CD4-positive, alpha-beta memory T cell (primary cell): Measurements from ENCODE around the gene TBX4. TPM values are rescaled to one million over a fixed set of nuclear protein-coding genes. Genes with fewer than 3 reads are reported as not detected.

Experiments
- CTCF ChIA-PET: fragments of 350-600 bp; sonication (Branson Sonifier 250); formaldehyde crosslinking; loops from one replicate; lab custom pipeline; 2021; ENCODE audit warnings: inconsistent platforms; ENCODE audit not compliant: partially characterized antibody; lab: Charles Lee
- POLR2A ChIA-PET: fragments of 350-600 bp; sonication (Branson Sonifier 250); formaldehyde crosslinking; loops from one replicate; lab custom pipeline; 2021; ENCODE audit not compliant: partially characterized antibody; lab: Charles Lee
- DNase-seq, 5 donors: peaks; one replicate each; pipeline versions ENCODE4 v3.0.0 to v3.0.0-alpha.2; 2020 to 2022; ENCODE audit warnings: mixed read lengths in 1 of 5
- H3K27ac ChIP-seq: one replicate; pipeline ENCODE4 v1.7.0; 2013; ENCODE audit warnings: low read depth, low read length
- H3K27me3 ChIP-seq: 2 replicates; pipeline ENCODE4 v1.7.0; 2013; ENCODE audit warnings: mild to moderate bottlenecking, low read length, moderate library complexity; ENCODE audit not compliant: insufficient read depth
- H3K36me3 ChIP-seq: 2 replicates; pipeline ENCODE4 v1.7.0; 2013; ENCODE audit warnings: mild to moderate bottlenecking, low read length, moderate library complexity; ENCODE audit not compliant: insufficient read depth
- H3K4me1 ChIP-seq: 2 replicates; pipeline ENCODE4 v1.7.0; 2013; ENCODE audit warnings: mild to moderate bottlenecking, low read length, moderate library complexity; ENCODE audit not compliant: insufficient read depth
- H3K4me3 ChIP-seq, 2 donors: one replicate each; pipeline ENCODE4 v1.7.0; 2013; ENCODE audit warnings: low read length in 2 of 2, mild to moderate bottlenecking in 1 of 2
- H3K9me3 ChIP-seq, 2 donors: one replicate each; pipeline ENCODE4 v1.7.0; 2013; ENCODE audit warnings: low read length in 2 of 2, control low read depth in 1 of 2; ENCODE audit not compliant: control insufficient read depth in 1 of 2
- H3K27ac Mint-ChIP-seq, 7 donors: one replicate each; pipeline ENCODE4 v1.8.0; 2020 to 2021; ENCODE audit warnings: mixed read lengths in 7 of 7, mild to moderate bottlenecking in 6 of 7, inconsistent platforms in 3 of 7, moderate library complexity in 3 of 7
- H3K27me3 Mint-ChIP-seq, 2 donors: one replicate each; pipeline ENCODE4 v1.8.0; 2020 to 2021; ENCODE audit warnings: mixed read lengths in 2 of 2
- H3K36me3 Mint-ChIP-seq, 2 donors: one replicate each; pipeline ENCODE4 v1.8.0; 2020 to 2021; ENCODE audit warnings: mixed read lengths in 2 of 2, inconsistent platforms in 1 of 2, mild to moderate bottlenecking in 1 of 2
- H3K4me1 Mint-ChIP-seq, 4 donors: one replicate each; pipeline ENCODE4 v1.8.0; 2020 to 2021; ENCODE audit warnings: mixed read lengths in 4 of 4, mild to moderate bottlenecking in 1 of 4
- H3K4me3 Mint-ChIP-seq, 8 donors: one replicate each; pipeline ENCODE4 v1.8.0; 2020 to 2021; ENCODE audit warnings: mixed read lengths in 8 of 8, mild to moderate bottlenecking in 7 of 8, moderate library complexity in 6 of 8, inconsistent platforms in 3 of 8
- H3K9me3 Mint-ChIP-seq, 8 donors: one replicate each; pipeline ENCODE4 v1.8.0; 2020 to 2021; ENCODE audit warnings: mixed read lengths in 8 of 8, mild to moderate bottlenecking in 5 of 8, inconsistent platforms in 3 of 8, moderate library complexity in 1 of 8
- intact Hi-C: fragments of 100-400 bp; cut with micrococcal nuclease; formaldehyde crosslinking; loops from one replicate; pipeline ENCODE4 v1.15.1; 2023
- polyA plus RNA-seq, 2 donors: library from polyadenylated mRNA; unstranded; fragments of 300-500 nt; fragmentation: Illumina TruSeq; gene quantifications; one replicate each; pipeline ENCODE4 v1.2.3, GENCODE V29; 2021
- total RNA-seq, 2 experiments: library from RNA; stranded (reverse); gene quantifications; one replicate each; pipeline ENCODE4 v1.2.3, GENCODE V29; 2021

Gene TBX4
- total and polyA plus RNA-seq, 4 experiments from 2014 or later: not detected

DNA sequence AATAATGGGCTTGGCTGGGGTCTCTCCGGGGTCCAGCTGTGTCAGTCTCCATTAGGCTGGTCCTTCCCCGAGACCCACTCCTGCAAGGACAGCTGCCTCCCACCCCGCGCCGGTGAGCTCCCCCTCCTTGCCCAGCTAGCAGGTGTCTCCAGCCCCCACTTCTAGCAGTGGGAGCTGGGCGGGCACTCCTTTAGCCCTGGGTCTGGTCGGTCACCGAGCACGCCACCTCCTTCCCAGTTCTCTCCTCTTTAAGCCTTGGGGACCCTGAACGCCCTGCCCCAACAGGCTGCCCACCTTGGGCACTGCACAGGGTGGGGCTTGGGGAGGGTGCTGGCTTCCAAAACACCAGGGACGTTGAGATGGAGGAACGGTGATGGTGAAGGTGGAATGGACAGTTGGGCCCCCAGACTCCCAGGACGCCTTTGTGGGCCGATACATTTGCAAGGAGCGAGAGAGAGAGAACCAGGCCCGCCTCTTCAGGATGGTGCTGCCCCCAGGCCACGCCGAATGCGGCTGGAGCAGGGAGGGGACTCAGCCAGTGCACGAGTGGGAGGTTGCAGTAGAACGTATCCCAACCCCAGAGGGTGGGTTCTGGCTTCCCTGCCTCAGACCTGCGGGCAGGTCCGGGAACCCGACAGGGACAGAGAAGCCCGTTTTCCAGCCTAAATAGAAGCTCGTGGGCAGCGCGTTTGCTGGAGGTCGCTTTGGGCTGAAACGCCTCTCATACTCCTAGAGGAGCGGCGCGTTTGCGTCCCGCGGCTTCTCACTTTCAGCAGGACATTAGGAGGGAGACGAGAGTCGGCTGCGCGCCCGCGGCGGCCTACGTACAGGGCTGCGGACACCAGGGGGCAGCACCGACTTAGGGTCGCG is 41.8 kb upstream of the TBX4 start:
- CTCF ChIA-PET: interaction anchor here (0.7 to 3.7 kb wide), 5 partner anchors 9 to 690 kb away, joined by 3 to 13 read pairs (median 3); no protein-coding TSS in a partner anchor
- Histone ChIP-seq H3K4me1 (peaks cover 20% of the 10 kb centered on the region), H3K4me3 (peak overlapping the region; percentile 6 to 80), H3K9me3 (no peaks in the 10 kb centered on the region), H3K27ac (no peak overlapping the region), H3K27me3 (peaks cover 44% of the 10 kb centered on the region), H3K36me3 (no peaks in the 10 kb centered on the region)
- intact Hi-C loops: loop anchor here (1.0 to 5.0 kb wide), 3 partner anchors 7 to 688 kb away; no protein-coding TSS in a partner anchor
- Mint-ChIP-seq H3K4me3 (peak overlapping the region; percentile 71 to 88 (median 81)), H3K27me3 (peaks cover 35% of the 10 kb centered on the region in 2 donors), H3K27ac (peak overlapping the region in 2 of 7 donors; percentile 29 to 46), H3K9me3 (no peaks in the 10 kb centered on the region), H3K4me1 (peaks cover 10 to 40% (median 17%) of the 10 kb centered on the region in 4 donors), H3K36me3 (no peaks in the 10 kb centered on the region)
- POLR2A ChIA-PET: no interaction called here
- DNase-seq: peak; percentile 64 to 72 (median 68)

DNA sequence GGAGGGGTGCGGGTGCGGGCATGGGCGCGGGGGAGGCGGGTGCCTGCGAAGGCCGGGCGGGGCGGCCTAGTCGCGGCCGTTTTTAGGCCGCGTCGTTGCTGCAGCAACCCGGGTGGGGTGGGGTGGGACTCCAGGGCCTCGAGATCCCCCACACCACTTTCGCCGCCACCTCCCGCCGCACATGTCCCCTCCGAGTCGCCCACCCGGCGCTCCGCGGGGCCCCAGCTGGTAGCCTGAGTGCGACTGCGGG is 41.3 kb upstream of the TBX4 start:
- Histone ChIP-seq H3K4me3 (peak overlapping the region in 1 of 2 donors; percentile 80), H3K36me3 (no peaks in the 10 kb centered on the region), H3K4me1 (peaks cover 20% of the 10 kb centered on the region), H3K9me3 (no peaks in the 10 kb centered on the region), H3K27me3 (peaks cover 39% of the 10 kb centered on the region), H3K27ac (no peak overlapping the region)
- peak overlapping the region; percentile 62 to 88 (median 81) for H3K4me3 Mint-ChIP-seq
- DNase-seq: no peak
- intact Hi-C loops: loop anchor here (1.0 to 5.0 kb wide), 3 partner anchors 8 to 689 kb away; no protein-coding TSS in a partner anchor
- no peaks in the 10 kb centered on the region for H3K9me3 Mint-ChIP-seq
- ChIA-PET CTCF (interaction anchor here (0.7 to 3.7 kb wide), 4 partner anchors 9 to 690 kb away, joined by 3 to 13 read pairs (median 6); no protein-coding TSS in a partner anchor), POLR2A (no interaction called here)
- H3K4me1 Mint-ChIP-seq: peaks cover 10 to 39% (median 17%) of the 10 kb centered on the region in 4 donors
- peaks cover 34 to 35% of the 10 kb centered on the region in 2 donors for H3K27me3 Mint-ChIP-seq
- no peaks in the 10 kb centered on the region for H3K36me3 Mint-ChIP-seq
- H3K27ac Mint-ChIP-seq: peak overlapping the region in 1 of 7 donors; percentile 46

DNA sequence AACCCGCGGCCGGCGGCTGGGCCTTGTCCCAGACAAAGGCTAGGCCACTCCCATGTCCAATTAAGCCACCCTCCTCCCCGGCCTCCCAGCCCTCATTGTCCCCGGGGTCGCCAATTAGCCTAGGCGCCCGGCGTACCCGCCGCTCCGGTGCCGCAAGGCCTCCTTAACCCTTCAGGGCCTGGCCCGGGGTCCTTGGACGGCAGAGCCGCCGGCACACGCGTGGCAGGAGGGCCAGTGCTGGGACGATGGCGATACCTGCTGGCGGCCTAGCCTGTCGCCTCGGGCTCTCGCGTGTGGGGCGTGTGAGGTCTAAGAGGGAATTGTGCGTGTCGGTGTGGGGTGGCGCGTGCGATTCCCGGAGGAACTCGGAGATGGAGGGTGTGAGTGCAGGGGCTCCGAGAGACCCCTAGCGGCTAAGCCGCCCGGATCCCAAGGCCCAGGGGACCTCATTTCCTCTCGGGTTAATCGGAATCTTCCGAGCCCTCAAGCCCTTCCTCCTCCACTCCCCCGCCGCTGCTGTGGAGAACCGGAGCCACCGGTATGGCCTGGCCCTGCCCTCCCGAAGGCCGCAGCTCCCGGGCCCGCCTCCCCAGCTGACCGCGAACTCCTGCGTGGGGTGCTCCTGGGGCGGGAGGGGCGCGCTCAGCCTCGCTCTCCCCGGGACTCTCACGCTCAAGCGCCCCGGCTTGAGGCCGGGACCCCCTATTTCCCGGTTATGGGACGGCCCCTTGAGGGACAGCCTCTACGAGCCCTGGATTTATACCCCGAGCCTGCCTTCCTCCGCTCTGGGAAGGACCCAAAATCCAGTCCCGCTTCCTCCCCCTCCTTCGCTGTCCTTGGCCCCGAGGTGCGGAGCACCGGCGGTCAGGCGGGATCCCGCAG is 40.7 kb upstream of the TBX4 start:
- Histone ChIP-seq H3K27me3 (peaks cover 33% of the 10 kb centered on the region), H3K9me3 (no peaks in the 10 kb centered on the region), H3K27ac (no peak overlapping the region), H3K4me1 (peaks cover 20% of the 10 kb centered on the region), H3K36me3 (no peaks in the 10 kb centered on the region), H3K4me3 (peak overlapping the region; percentile 47 to 80)
- POLR2A ChIA-PET: interaction anchor here (0.7 to 1.7 kb wide), 3 partner anchors 8 to 691 kb away, joined by 3 to 4 read pairs (median 3); no protein-coding TSS in a partner anchor
- H3K9me3 Mint-ChIP-seq: no peaks in the 10 kb centered on the region
- CTCF ChIA-PET: interaction anchor here (0.7 to 3.7 kb wide), 19 partner anchors 8 to 691 kb away, joined by 3 to 13 read pairs (median 4); no protein-coding TSS in a partner anchor
- H3K27me3 Mint-ChIP-seq: peaks cover 29% of the 10 kb centered on the region in 2 donors
- no peak for DNase-seq
- H3K4me3 Mint-ChIP-seq: peak overlapping the region; percentile 59 to 81 (median 77)
- intact Hi-C loops: loop anchor here (1.0 to 5.0 kb wide), 6 partner anchors 8 to 689 kb away; partner anchors contain the start of gene BRIP1
- no peaks in the 10 kb centered on the region for H3K36me3 Mint-ChIP-seq
- peaks cover 10 to 33% (median 17%) of the 10 kb centered on the region in 4 donors for H3K4me1 Mint-ChIP-seq
- H3K27ac Mint-ChIP-seq: no peak overlapping the region

DNA sequence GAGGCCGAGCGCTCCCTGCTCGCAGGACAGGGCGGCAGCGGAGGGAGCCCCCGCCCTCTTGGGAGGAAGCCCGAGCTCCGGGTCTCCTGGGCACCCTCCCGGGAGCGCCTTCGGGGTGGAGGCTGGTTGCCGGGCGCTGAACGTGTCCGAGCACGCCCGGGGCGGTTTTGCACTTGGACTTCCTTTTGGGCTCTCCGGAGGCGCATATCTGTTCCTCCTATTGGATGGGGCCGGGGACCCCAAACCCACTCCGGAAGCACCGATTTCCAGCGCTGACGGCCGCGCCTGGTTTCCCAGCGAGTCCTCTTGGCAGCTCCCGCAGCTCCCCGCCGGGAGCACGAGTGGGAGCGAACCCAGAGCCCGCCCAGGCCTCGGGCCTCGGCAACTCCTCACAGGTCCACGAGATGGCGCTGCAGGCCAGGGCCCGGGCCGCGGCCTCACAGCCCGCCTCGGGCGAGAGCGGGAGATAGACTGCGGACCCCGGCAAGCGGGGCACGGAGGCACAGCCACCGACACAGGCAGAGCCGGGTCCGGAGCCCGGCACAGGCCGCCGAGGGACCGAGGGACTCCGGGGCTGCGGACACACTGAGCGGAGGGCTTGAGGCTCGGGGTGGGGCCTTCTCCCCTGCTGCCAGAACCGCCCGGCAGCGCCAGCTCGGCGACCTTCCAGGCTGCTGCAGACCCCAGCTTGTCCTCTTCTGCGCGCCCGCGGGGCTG is 39.9 kb upstream of the TBX4 start:
- Histone ChIP-seq H3K27ac (peak overlapping the region; percentile 24), H3K4me1 (peaks cover 23% of the 10 kb centered on the region), H3K4me3 (peak overlapping the region; percentile 47 to 80), H3K36me3 (no peaks in the 10 kb centered on the region), H3K9me3 (no peaks in the 10 kb centered on the region), H3K27me3 (peaks cover 27% of the 10 kb centered on the region)
- Mint-ChIP-seq H3K27me3 (peaks cover 24 to 27% of the 10 kb centered on the region in 2 donors), H3K4me1 (peaks cover 10 to 26% (median 17%) of the 10 kb centered on the region in 4 donors), H3K4me3 (peak overlapping the region; percentile 31 to 79 (median 57)), H3K36me3 (no peaks in the 10 kb centered on the region), H3K9me3 (no peaks in the 10 kb centered on the region), H3K27ac (no peak overlapping the region)
- ChIA-PET POLR2A (interaction anchor here (0.7 to 1.7 kb wide), 3 partner anchors 9 to 692 kb away, joined by 3 to 4 read pairs (median 3); no protein-coding TSS in a partner anchor), CTCF (interaction anchor here (0.7 to 3.7 kb wide), 19 partner anchors 9 to 692 kb away, joined by 3 to 13 read pairs (median 4); no protein-coding TSS in a partner anchor)
- peak; percentile 63 to 85 (median 78) for DNase-seq
- intact Hi-C loops: loop anchor here (1.0 to 5.0 kb wide), 5 partner anchors 139 to 690 kb away; partner anchors contain the start of gene BRIP1

DNA sequence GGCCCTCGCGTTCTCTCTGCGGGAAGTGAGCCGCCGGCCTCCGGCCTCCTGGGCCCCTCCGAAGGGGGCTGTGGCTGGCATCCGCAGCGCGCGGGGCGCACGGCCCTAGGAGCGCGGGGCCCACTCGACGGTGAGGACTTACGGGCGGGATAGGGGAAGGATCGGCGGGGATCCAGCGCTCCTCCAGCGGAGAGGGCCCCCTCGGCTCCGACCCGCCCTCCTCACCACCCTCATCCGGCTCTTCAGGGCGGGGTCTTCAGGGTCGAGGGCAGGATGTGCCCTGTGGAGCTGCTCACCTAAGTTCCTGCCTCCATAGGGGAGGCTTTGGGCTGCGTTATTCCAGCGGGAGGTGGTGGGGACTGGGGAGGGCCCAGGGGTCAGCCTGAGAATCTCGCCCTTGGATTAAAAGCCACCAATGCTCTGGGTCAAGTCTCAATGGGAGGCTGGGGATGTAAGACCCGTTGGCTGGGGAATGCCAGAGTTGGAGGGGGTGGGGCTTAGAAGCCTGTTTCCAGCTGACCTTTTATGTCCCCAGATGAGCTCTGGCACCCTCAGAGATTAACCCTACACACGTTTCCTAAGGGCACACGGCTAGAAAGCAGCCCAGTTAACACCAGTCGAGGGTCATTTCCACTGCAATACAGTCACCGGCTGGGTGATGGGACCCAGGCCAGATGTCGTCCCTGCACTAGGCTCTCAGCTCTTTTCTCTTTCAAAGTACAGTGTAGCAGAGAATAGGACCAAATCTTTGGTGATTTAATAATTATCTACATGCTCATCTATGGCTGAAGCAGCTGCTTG is 39.2 kb upstream of the TBX4 start:
- Histone ChIP-seq H3K27ac (peak overlapping the region; percentile 24), H3K9me3 (no peaks in the 10 kb centered on the region), H3K36me3 (no peaks in the 10 kb centered on the region), H3K4me3 (peak overlapping the region in 1 of 2 donors; percentile 80), H3K4me1 (peaks cover 23% of the 10 kb centered on the region), H3K27me3 (peaks cover 19% of the 10 kb centered on the region)
- Mint-ChIP-seq H3K4me3 (peak overlapping the region; percentile 57 to 79 (median 74)), H3K27ac (peak overlapping the region in 2 of 7 donors; percentile 24 to 30), H3K9me3 (no peaks in the 10 kb centered on the region), H3K27me3 (peaks cover 17 to 23% of the 10 kb centered on the region in 2 donors), H3K36me3 (no peaks in the 10 kb centered on the region), H3K4me1 (peaks cover 10 to 20% (median 17%) of the 10 kb centered on the region in 4 donors)
- ChIA-PET CTCF (interaction anchor here (0.6 to 3.7 kb wide), 14 partner anchors 8 to 853 kb away, joined by 3 to 13 read pairs (median 4); no protein-coding TSS in a partner anchor), POLR2A (interaction anchor here (0.5 to 1.7 kb wide), 3 partner anchors 11 to 776 kb away, joined by 3 to 4 read pairs (median 4); no protein-coding TSS in a partner anchor)
- intact Hi-C loops: loop anchor here (1.0 to 5.0 kb wide), 5 partner anchors 138 to 691 kb away; partner anchors contain the start of gene BRIP1
- DNase-seq: no peak
